ENCODE data around the gene DYSF.

- TF ChIP-seq CTCF (IDR thresholded peaks at IDR 0.05) (no peak), POLR2A (IDR thresholded peaks at IDR 0.05) (no peak), EP300 (IDR thresholded peaks at IDR 0.05) (no peak)
Measured at GRCh38 chr2:71671895-71672825, 218.8 kb downstream of the DYSF start.
